Adipose tissue (tissue), 3 donors: ENCODE measurements around the gene CYP26A1. TPM values are rescaled to one million over a fixed set of nuclear protein-coding genes. Genes with fewer than 3 reads are reported as not detected.

Experiments used
- H3K27ac ChIP-seq: one replicate; pipeline ENCODE4 v1.5.1; 2013; ENCODE audit warnings: low read depth, low read length
- WGBS, 3 donors: extraction: QIAGEN DNeasy Blood & Tissue Kit; methylation state at CpG; one replicate each; pipeline ENCODE4 v1.1.7; 2013; 5-methylcytosine and 5-hydroxymethylcytosine counted together
- polyA plus RNA-seq, 3 donors: library from polyadenylated mRNA; stranded (reverse); fragments of 200-250 nt; gene quantifications; one replicate each; pipeline ENCODE4 v1.2.3, GENCODE V29; 2013
- donor health status: healthy with polysubstance abuse.
- donor health status: Bipolar disorder and iron deficiency.
- donor health status: healthy.

The CYP26A1 gene
- polyA plus RNA-seq: under 1 TPM in 1 of 3 donors, not detected in 2; 0.79 TPM

- WGBS, 3 donors: 0 to 1% (median 1%) methylated on average over 52 of the region's 52 CpGs
- H3K27ac ChIP-seq: no peak within 1 kb of the TSS
Measured at GRCh38 chr10:93073539-93074146, at the start of gene CYP26A1. TSS of gene CYP26A1 (plus strand) at chr10:93073893. CDS start at chr10:93073935, 42 bp downstream.

GRCh38 chr10:93026072-93026471 is 47.6 kb upstream of the CYP26A1 start:
- no peak overlapping the region for H3K27ac ChIP-seq
- WGBS, 3 donors: 63 to 88% (median 76%) methylated on average over 2 of the region's 2 CpGs

- H3K27ac ChIP-seq: no peak overlapping the region
Measured at GRCh38 chr10:93027508-93027907, 46.2 kb upstream of the CYP26A1 start.

- H3K27ac ChIP-seq: no peak overlapping the region
- 87 to 91% (median 89%) methylated on average over 2 of the region's 2 CpGs for WGBS, 3 donors
Measured at GRCh38 chr10:93028883-93029282, 44.8 kb upstream of the CYP26A1 start.

- H3K27ac ChIP-seq: no peak overlapping the region
Measured at GRCh38 chr10:93030409-93030808, 43.3 kb upstream of the CYP26A1 start.

GRCh38 chr10:93032105-93032808 is 41.4 kb upstream of the CYP26A1 start:
- no peak overlapping the region for H3K27ac ChIP-seq
- WGBS, 3 donors: 87 to 93% (median 92%) methylated on average over 5 of the region's 5 CpGs

- 94 to 100% (median 100%) methylated on average over 1 of the region's 1 CpG for WGBS, 3 donors
- H3K27ac ChIP-seq: no peak overlapping the region
Measured at GRCh38 chr10:93032809-93033137, 40.9 kb upstream of the CYP26A1 start.

GRCh38 chr10:93034426-93034825 is 39.3 kb upstream of the CYP26A1 start:
- WGBS, 3 donors: 46 to 64% (median 61%) methylated on average over 1 of the region's 1 CpG
- no peak overlapping the region for H3K27ac ChIP-seq

- WGBS, 3 donors: 96 to 100% (median 97%) methylated on average over 1 of the region's 1 CpG
- H3K27ac ChIP-seq: no peak overlapping the region
Measured at GRCh38 chr10:93039110-93039509, 34.6 kb upstream of the CYP26A1 start.

- WGBS, 3 donors: 27 to 54% (median 32%) methylated on average over 3 of the region's 3 CpGs
- no peak overlapping the region for H3K27ac ChIP-seq
Measured at GRCh38 chr10:93039721-93040120, 34.0 kb upstream of the CYP26A1 start.

- H3K27ac ChIP-seq: no peak overlapping the region
- 89 to 95% (median 89%) methylated on average over 3 of the region's 3 CpGs for WGBS, 3 donors
Measured at GRCh38 chr10:93054486-93054885, 19.2 kb upstream of the CYP26A1 start.

- no peak overlapping the region for H3K27ac ChIP-seq
- WGBS, 3 donors: 95 to 97% (median 96%) methylated on average over 3 of the region's 3 CpGs
Measured at GRCh38 chr10:93058139-93058538, 15.6 kb upstream of the CYP26A1 start.

GRCh38 chr10:93059975-93060886 is 13.5 kb upstream of the CYP26A1 start, which contains the start of gene CYP26C1:
TSS of gene CYP26C1 (plus strand) at chr10:93060798. CDS start at chr10:93061264, 466 bp downstream.
- H3K27ac ChIP-seq: no peak within 1 kb of the TSS
- WGBS, 3 donors: 33 to 51% (median 42%) methylated on average over 56 to 67 of the region's 67 CpGs

- 32 to 49% (median 37%) methylated on average over 45 of the region's 45 CpGs for WGBS, 3 donors
- no peak overlapping the region for H3K27ac ChIP-seq
Measured at GRCh38 chr10:93060887-93061593, 12.7 kb upstream of the CYP26A1 start.

- no peak overlapping the region for H3K27ac ChIP-seq
- 5 to 13% (median 6%) methylated on average over 57 of the region's 57 CpGs for WGBS, 3 donors
Measured at GRCh38 chr10:93061594-93062513, 11.8 kb upstream of the CYP26A1 start.

GRCh38 chr10:93062514-93063143 is 11.1 kb upstream of the CYP26A1 start:
- WGBS, 3 donors: 2 to 4% (median 2%) methylated on average over 66 to 68 of the region's 68 CpGs
- no peak overlapping the region for H3K27ac ChIP-seq
